Fibroblast of skin of right quadriceps (primary cell): ENCODE data around the gene CAMK1D.
A peak's percentile ranks its signal among the peaks of the same experiment; 100 is the strongest.

Experiments
- DNase-seq: peaks from one replicate; pipeline ENCODE4 v3.0.0-alpha.2; 2013

Gene CAMK1D

DNA sequence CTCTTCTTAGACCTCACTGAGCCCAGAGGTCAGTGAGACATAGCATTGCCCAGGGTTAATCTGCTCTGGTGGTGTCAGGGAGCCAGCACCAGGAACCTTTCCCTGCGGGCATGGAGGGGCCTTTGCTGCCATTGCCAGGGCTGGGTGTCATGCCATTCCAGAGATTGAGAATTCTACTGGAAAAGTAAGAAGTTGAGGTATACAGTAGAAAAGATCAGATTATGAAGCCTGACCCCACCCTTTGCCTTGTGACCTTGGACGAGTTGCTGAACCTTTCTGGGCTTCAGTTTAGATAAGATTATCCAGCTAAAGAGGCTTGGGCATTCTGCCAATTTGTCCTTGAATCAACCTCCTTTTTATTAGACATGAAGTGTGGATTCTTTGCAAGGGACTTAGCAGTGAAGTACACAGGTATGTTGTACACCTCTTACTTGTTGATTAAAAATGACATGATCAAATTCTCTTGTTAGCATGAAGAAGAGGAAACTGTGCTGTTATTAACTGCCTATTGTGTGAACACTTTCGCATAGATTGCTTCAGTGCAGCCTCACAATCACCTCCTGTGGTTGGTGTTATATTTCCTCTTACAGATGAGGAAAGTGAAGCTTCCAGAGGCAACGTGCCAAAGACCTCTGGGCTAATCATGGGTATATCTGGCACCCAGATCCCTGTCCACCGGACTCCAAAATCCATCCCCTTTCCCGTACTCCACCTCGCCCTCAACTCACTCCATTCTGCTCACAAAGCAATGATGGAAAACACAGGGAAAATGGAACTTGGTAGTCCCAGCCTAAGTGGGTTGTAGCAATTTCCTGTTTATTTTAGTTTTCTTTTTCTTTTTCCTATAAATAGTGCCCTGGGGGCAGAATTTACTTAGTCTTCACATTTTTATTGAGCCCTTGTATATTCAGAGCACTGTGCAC is 151.3 kb downstream of the CAMK1D start:
- DNase-seq = no peak

DNA sequence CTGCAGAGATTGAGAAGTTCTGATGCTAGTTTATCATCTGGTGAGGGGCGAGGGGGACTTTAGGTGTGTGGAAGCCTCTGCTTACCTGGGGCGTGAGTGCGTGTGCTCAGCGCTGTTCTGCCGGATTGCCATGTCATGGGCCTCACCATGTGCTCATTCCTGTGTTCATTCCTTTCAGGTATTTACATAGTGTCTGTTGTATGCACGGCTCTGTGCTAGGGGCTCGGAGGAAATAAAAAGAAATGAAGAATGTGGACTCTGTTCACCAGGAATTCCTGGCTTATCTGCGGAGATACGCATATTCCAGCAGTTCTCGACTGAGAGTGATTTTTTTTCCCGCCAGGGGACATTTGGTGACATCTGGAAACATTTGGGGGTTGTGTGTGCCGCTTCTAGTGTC is 152.0 kb downstream of the CAMK1D start:
- DNase-seq = no peak

DNA sequence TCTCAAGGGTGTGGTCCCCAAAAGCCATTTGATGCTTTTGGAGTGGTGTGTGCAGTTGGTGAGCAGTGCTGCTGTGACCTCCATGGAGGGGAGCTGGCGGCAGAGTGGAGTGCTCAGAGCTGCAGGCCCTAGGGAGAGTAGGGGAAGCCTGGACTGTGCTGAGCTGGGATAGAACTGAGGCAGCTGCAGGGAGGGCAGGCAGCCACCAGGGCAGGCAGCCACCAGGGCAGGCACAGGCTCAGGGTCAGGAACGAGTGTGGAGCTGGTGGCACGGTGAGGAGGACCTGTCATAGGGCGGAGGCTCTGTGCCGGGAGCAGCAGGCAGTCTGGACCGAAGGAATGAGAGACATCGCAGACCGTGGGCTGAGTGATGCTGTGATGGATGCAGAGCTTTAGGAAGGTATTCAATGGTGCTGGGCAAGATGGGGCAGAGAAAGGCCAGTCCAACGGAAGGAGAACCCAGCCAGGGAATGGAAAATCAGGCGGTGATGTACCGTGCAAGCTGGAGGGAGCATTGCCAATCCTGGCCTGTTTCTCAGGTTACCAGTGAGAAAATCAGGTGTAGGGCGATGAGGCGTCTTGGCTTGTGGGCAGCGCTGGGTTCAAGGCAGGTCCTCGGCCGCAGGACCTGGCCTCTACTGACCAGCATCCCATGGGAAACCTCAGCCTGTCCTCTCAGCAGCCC is 152.6 kb downstream of the CAMK1D start:
- DNase-seq = no peak

DNA sequence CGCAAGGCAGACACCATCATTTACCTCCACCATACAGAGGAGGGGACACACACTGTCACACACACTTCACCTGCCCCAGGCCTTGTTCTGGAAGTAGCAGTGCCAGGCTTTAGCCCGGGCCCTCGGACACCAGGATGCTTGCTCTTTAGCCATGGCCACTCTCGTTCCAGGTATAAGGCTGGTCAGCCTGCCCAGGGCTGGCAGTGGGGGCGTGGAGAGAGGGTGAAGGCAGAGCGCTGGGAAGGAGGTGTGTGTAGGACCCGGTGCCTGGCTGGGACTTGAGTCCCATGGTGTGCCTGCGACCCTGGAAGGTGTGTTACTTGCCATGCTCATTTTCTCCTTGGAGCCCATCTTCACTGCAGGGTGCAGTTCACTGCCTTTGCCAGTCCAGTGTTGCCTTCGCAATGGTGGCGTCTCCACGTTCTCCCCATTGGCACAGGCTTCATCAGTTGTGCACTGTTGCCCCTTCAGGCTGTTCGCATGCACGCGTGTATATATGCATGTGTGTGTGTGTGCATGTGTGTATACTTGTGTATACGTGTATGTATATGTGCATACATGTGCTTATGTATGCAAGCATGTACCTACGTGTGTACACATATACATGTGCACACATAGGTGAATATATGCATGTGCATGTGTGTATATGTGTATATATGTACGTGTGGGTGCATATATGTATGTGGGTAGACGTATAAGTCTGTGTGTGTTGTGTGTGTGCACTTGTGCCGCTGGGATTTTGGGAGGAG is 153.4 kb downstream of the CAMK1D start:
- no peak for DNase-seq

DNA sequence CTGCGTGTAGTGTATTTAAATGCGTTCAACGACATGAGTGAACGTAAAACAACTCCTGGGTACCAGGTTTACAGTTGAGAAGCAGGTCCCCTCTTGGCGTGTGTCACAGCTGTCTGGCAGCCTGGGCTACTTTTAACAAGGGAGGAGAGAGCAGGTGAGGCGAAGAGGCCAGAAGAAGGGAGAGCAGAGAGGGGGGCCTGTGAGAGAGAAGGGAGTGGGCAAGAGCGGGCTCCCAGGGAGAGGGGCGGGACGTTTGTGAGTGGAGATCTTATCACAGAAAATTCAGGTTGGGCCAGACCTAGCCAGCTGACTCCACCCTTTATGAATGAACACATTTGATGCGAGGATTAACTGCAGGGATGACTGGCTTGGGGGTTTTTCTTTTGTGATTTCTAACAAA is 154.0 kb downstream of the CAMK1D start:
- DNase-seq = no peak

- DNase-seq = no peak
Observed at GRCh38 chr10:12504176-12504575, 154.8 kb downstream of the CAMK1D start.

GRCh38 chr10:12504628-12505027 is 155.3 kb downstream of the CAMK1D start:
- DNase-seq = no peak

GRCh38 chr10:12505683-12506082 is 156.3 kb downstream of the CAMK1D start:
- DNase-seq = no peak

- no peak for DNase-seq
Observed at GRCh38 chr10:12507165-12507850, 158.0 kb downstream of the CAMK1D start.

- DNase-seq = no peak
Observed at GRCh38 chr10:12508165-12508564, 158.8 kb downstream of the CAMK1D start.

DNA sequence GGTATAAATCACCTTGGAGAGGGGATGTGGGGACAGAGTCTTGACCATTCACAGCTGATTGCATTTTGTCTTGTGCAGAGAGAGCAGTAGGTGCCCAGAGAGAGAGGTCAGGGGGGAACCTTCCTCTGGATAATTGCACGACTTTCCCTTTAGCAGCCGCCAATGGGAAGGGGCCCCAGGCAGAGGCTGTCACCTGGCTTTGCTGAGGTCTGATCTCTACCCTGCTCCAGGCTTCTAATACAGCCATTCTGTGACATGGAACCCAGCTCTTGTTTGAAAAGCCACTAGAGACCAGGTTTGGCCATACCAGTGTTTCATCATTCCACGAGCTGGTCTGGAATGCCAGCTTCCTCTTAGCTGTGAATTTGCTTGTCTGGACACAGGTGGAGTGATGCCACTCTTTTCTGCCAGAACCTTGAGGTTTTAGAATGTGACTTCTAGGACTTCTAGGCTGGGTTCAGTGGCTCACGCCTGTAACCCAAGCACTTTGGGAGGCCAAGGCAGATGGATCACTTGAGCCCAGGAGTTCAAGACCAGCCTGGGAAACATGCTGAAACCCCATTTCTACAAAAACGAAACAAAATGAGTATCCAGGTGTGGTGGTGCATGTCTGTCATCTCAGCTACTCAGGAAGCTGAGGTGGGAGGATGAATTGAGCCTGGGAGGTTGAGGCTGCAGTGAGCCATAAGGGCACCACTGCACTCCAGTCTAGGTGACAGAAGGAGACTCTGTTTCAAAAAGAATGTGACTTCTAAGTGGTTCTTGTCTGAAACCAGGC is 159.9 kb downstream of the CAMK1D start:
- DNase-seq = no peak

GRCh38 chr10:12509794-12510100 is 160.4 kb downstream of the CAMK1D start:
- DNase-seq = no peak

DNA sequence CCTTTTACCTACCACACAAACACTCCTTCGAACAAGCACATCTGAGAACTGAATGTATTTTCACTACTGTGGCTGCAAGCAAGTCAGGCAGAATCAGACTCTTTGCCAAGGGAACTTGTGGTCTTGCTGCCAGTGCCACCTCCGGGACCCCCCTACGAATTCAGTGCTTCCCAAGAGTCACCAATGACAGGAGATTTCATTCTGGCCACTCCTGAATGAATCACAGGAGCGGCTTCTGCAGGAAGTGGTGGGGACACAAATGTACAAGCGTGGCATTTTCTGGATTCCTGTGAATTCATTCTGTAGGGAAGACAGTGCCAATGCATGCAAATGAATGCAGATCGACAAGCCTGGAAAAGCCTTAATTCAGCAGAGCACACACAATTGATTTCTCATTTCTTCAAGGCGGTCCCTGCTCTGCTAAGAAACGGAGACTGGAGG is 161.2 kb downstream of the CAMK1D start:
- DNase-seq = peak; percentile 27

- no peak for DNase-seq
Observed at GRCh38 chr10:12510984-12511383, 161.6 kb downstream of the CAMK1D start.

DNA sequence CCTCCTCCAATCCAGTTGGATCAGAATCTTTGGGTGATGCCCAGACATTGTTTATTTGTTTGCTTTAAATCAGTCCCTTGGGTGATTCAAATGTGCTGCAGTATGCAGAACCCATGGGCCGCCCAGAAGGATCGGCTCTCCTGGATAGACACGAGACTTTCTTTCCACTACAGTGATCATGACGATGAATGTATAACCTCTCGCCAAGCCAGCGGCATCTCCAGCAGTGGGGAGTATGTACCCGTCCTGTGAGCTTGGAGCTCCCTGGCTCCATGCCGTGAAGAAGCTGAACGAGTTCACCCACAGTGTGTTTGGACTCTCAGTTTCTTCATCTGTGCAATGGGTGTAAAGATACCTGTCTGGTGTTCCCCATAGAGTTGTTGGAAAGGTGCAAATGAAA is 162.3 kb downstream of the CAMK1D start:
- no peak for DNase-seq

GRCh38 chr10:12512332-12513002 is 163.1 kb downstream of the CAMK1D start:
- no peak for DNase-seq

- no peak for DNase-seq
Observed at GRCh38 chr10:12513003-12513365, 163.6 kb downstream of the CAMK1D start.

DNA sequence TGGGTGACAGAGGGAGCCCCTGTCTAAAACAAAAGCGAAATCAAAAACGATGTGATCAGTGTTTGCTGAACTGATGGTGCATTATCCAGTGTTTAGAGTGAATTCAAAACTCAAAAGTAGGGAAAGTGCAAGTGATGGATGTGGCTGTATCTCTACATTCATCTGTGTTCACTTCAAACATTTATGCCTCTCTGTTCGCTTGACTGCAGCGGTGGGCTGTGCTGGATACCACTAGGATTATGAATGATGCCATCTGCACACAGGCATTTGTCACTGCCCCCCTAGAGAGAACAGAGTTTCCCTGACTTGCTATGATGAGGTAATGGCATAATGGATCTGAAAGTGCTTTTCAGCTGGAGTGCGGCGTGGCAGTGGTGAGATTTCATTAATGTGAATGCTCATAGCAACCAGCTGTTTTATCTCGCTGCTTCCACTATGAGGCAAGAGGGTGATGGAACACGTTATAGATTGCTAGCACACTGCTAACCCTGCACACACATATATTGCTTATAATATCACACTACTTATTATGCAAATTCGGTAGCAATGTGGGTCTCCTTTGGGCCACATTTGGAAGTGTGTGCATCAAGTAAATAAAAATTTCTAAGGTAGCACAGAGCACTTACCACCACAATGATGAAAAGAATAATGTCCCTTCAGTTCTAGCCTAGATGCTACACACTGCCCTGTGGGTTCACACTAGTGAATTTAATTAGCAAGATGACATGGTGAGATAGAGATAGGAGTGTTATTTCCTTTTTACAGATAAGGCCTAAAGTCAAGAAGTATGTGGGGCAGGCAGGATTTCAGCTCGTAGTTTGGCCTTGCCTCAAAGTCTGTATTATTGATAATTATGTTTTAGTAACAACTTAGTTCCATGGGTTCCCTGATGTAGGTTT is 164.7 kb downstream of the CAMK1D start:
- no peak for DNase-seq

- no peak for DNase-seq
Observed at GRCh38 chr10:12518024-12518423, 168.7 kb downstream of the CAMK1D start.

- no peak for DNase-seq
Observed at GRCh38 chr10:12521423-12521822, 172.1 kb downstream of the CAMK1D start.

DNA sequence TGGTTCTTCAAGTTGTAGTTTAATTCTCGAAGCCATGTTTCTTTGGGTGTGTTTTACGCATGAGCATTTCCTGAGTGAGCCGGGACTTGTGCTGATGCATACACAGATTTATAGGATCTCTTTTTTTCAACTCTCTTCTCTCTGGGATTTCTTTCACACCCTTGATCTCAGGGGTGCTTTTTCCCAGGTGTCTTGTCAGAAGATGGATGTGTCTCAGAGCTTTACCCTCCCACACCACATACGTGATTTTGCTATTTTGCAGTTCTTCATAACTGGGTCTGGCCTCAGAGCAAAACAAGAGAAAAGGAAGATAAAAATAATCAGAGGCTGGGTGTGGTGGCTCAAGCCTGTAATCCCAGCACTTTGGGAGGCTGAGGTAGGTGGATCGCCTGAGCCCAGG is 177.0 kb downstream of the CAMK1D start:
- DNase-seq = no peak
